Measurements from ENCODE around the gene SYS1. TPM values are rescaled to one million over a fixed set of nuclear protein-coding genes. Genes with fewer than 3 reads are reported as not detected.

Gene SYS1
- total RNA-seq, 4 donors from 2014 or later: 29.3 to 55.3 (median 34.7) TPM

- peaks cover 5 to 82% (median 57%) of the 10 kb centered on the region in 3 donors for H3K4me1 ChIP-seq
- 41 to 63% methylated on average over 1 to 6 of the region's 9 CpGs for WGBS, 2 donors (ENCODE audit: low coverage in 1 of 2)
- no peak for ATAC-seq
- no peaks in the 10 kb centered on the region for H3K36me3 ChIP-seq
- no peaks in the 10 kb centered on the region for H3K27me3 ChIP-seq
- H3K9me3 ChIP-seq: no peaks in the 10 kb centered on the region
- TF ChIP-seq POLR2AphosphoS5 (IDR thresholded peaks at IDR 0.05) (peak; percentile 36), POLR2A (IDR thresholded peaks at IDR 0.05) (peak in 1 of 2 donors; percentile 7), EP300 (IDR thresholded peaks at IDR 0.05) (no peak)
- peak overlapping the region; percentile 13 to 80 for H3K4me3 ChIP-seq
- H3K27ac ChIP-seq: peak overlapping the region; percentile 85 to 96 (median 95)
Observed at GRCh38 chr20:45345104-45345936, 17.6 kb upstream of the SYS1 start.

DNA sequence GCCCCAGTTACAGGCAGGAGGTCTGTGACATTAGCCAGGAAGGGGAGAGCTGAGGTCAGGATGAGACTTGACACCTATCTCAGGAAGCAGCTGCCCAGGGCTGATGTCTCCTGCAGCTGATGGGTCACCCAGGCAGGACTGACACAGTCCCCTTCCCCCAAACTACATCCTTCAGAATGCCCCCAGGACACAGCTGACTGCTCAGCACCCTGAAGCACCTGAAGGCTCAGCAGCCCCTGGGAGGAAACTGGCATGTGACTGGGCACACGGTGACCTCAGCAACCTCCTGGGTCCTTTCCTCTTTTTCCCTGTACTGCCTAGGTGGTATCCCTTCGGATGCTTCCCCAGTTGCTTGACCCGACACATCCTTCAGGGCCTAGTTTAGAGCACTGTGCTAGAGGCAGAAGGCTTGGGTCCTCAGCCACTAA, 16.7 kb upstream of the SYS1 start:
- 27 to 67% methylated on average over 1 to 3 of the region's 3 CpGs for WGBS, 2 donors (ENCODE audit: low coverage in 1 of 2)
- Histone ChIP-seq H3K27ac (peak overlapping the region; percentile 85 to 96 (median 95)), H3K27me3 (no peaks in the 10 kb centered on the region), H3K4me3 (peak overlapping the region; percentile 70 to 80), H3K4me1 (peaks cover 5 to 72% (median 55%) of the 10 kb centered on the region in 3 donors), H3K9me3 (no peaks in the 10 kb centered on the region), H3K36me3 (no peaks in the 10 kb centered on the region)
- ATAC-seq: no peak
- TF ChIP-seq POLR2AphosphoS5 (IDR thresholded peaks at IDR 0.05): no peak
- TF ChIP-seq EP300 (IDR thresholded peaks at IDR 0.05): no peak
- no peak for TF ChIP-seq POLR2A (IDR thresholded peaks at IDR 0.05)
- TF ChIP-seq CTCF (IDR thresholded peaks at IDR 0.05): no peak

- TF ChIP-seq POLR2AphosphoS5 (IDR thresholded peaks at IDR 0.05): no peak
- no peak for TF ChIP-seq CTCF (IDR thresholded peaks at IDR 0.05)
- TF ChIP-seq POLR2A (IDR thresholded peaks at IDR 0.05): no peak
- TF ChIP-seq EP300 (IDR thresholded peaks at IDR 0.05): no peak
- Histone ChIP-seq H3K4me1 (peaks cover 5 to 67% (median 51%) of the 10 kb centered on the region in 3 donors), H3K9me3 (no peaks in the 10 kb centered on the region), H3K27me3 (no peaks in the 10 kb centered on the region), H3K4me3 (peak overlapping the region; percentile 70 to 80), H3K36me3 (no peaks in the 10 kb centered on the region), H3K27ac (peak overlapping the region; percentile 85 to 96 (median 95))
- ATAC-seq: no peak
- 20 to 40% methylated on average over 1 to 4 of the region's 5 CpGs for WGBS, 2 donors (ENCODE audit: low coverage in 1 of 2)
Observed at GRCh38 chr20:45346851-45347250, 16.1 kb upstream of the SYS1 start.

DNA sequence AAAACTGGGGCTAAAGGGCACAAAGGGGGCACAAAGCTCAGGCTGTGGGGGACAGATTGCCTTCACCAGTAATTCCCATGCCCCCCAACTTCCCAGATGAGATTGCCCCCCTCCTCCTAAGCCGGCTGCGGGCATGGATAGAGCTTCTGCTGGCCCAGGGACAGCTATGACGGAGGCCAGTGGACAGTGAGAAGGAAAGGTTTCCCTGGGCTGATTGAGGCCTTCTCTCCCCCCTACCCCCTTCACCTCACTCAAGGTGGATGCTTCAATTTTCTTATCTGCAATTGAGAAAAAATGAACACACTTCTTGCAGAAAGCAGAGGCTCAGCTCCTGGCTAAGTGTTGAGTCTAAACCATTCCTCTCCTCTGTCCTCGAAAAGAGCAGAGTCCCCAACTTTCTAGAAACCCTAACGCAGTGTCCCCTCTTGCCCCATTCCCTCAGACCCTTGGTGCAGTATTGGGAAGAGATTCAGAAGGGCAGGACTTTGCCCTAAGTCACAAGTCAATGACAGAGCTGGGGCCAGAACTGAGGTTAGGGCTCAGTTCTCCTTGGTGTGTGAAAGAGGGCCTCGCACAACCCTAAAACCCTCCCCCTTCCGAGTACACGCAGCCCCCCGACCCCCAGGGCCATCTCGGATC, 15.5 kb upstream of the SYS1 start:
- H3K27me3 ChIP-seq: no peaks in the 10 kb centered on the region
- H3K36me3 ChIP-seq: no peaks in the 10 kb centered on the region
- peak overlapping the region; percentile 85 to 96 (median 95) for H3K27ac ChIP-seq
- no peaks in the 10 kb centered on the region for H3K9me3 ChIP-seq
- H3K4me1 ChIP-seq: peaks cover 5 to 61% (median 45%) of the 10 kb centered on the region in 3 donors
- ATAC-seq: no peak
- TF ChIP-seq POLR2AphosphoS5 (IDR thresholded peaks at IDR 0.05) (no peak), POLR2A (IDR thresholded peaks at IDR 0.05) (no peak), EP300 (IDR thresholded peaks at IDR 0.05) (no peak), CTCF (IDR thresholded peaks at IDR 0.05) (no peak)
- H3K4me3 ChIP-seq: peak overlapping the region; percentile 70 to 80
- 0 to 21% methylated on average over 1 to 5 of the region's 10 CpGs for WGBS, 2 donors (ENCODE audit: low coverage in 1 of 2)

GRCh38 chr20:45347936-45348778, 14.8 kb upstream of the SYS1 start, which contains the start of gene SDC4:
Gene SDC4 (minus strand): TSS chr20:45348424. CDS start chr20:45348384, 40 bp downstream.
- peak; percentile 85 for ATAC-seq
- H3K4me3 ChIP-seq: peak within 1 kb of the TSS; percentile 70 to 80
- H3K27ac ChIP-seq: peak within 1 kb of the TSS; percentile 85 to 96 (median 95)
- 0% methylated on average over 3 of the region's 77 CpGs; no CpG with 5 or more reads in 1 of the 2 donors for WGBS, 2 donors (ENCODE audit: low coverage in 1 of 2)
- H3K27me3 ChIP-seq: no peaks in the 10 kb centered on the region
- TF ChIP-seq POLR2AphosphoS5 (IDR thresholded peaks at IDR 0.05): peak; percentile 100
- no peak for TF ChIP-seq EP300 (IDR thresholded peaks at IDR 0.05)
- TF ChIP-seq CTCF (IDR thresholded peaks at IDR 0.05): no peak
- peak; percentile 98 for TF ChIP-seq POLR2A (IDR thresholded peaks at IDR 0.05)
- no peaks in the 10 kb centered on the region for H3K9me3 ChIP-seq
- no peaks in the 10 kb centered on the region for H3K36me3 ChIP-seq
- H3K4me1 ChIP-seq: peaks cover 5 to 54% (median 38%) of the 10 kb centered on the region in 3 donors
